ENCODE data around the gene WWOX. TPM values are rescaled to one million over a fixed set of nuclear protein-coding genes. Genes with fewer than 3 reads are reported as not detected.

Gene WWOX
- polyA plus RNA-seq, 1 donor (not counting 4 experiments of a cell fraction or from before 2014, with no cell fraction given): 5.1 TPM

DNA sequence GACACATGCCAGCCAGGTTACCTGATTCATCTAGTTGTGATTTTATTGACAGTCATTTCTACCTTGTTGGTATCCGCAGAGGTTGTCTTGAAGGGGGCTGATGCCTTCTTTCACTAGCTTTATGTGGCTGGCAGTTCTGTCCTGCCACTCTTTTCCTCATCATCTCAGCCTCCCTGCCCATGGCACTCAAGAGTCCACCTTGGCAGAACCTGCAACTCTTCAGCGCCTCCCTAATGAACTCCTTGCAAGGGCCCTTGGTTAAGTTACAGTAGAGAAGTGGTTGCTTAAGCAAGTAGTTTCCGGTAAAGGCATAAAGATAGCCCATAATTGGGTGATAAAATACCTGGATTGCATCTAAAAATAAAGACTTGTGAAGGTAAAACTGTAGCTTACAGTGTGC is 489.9 kb downstream of the WWOX start:
- DNase-seq (ENCODE audit: low read depth, low spot score): no peak
- FAIRE-seq: no peak
- Histone ChIP-seq H3K4me2 (ENCODE audit: control insufficient read depth, extremely low read depth, insufficient read depth, low read depth, low read length) (no peak overlapping the region), H3K36me3 (ENCODE audit: control insufficient read depth in 2 of 2, extremely low read depth in 1 of 2, insufficient read depth in 2 of 2, low read length in 2 of 2) (no peaks in the 10 kb centered on the region), H3K4me3 (ENCODE audit: control insufficient read depth in 2 of 3, extremely low read depth in 1 of 3, insufficient read depth in 2 of 3, low read depth in 1 of 3, low read length in 3 of 3) (no peak overlapping the region), H3K9me3 (ENCODE audit: control insufficient read depth, low read depth, low read length) (no peaks in the 10 kb centered on the region), H3K4me1 (ENCODE audit: control insufficient read depth, extremely low read depth, insufficient read depth, low read length) (no peaks in the 10 kb centered on the region), H3K27me3 (ENCODE audit: control insufficient read depth, extremely low read depth, insufficient read depth, low read length) (peaks cover 5% of the 10 kb centered on the region), H3K9ac (ENCODE audit: control insufficient read depth, extremely low read depth, insufficient read depth, low read length) (no peak overlapping the region), H2AFZ (ENCODE audit: control insufficient read depth, low read length) (no peak overlapping the region), H3K27ac (ENCODE audit: control insufficient read depth, insufficient read depth, low read length) (no peak overlapping the region), H3K79me2 (ENCODE audit: control insufficient read depth, insufficient read depth, low read length) (no peaks in the 10 kb centered on the region), H3K9me1 (ENCODE audit: control insufficient read depth, extremely low read depth, insufficient read depth, low read length) (no peaks in the 10 kb centered on the region), H4K20me1 (ENCODE audit: control insufficient read depth, extremely low read depth, insufficient read depth, low read length) (no peaks in the 10 kb centered on the region)
- TF ChIP-seq, protein P1, sequence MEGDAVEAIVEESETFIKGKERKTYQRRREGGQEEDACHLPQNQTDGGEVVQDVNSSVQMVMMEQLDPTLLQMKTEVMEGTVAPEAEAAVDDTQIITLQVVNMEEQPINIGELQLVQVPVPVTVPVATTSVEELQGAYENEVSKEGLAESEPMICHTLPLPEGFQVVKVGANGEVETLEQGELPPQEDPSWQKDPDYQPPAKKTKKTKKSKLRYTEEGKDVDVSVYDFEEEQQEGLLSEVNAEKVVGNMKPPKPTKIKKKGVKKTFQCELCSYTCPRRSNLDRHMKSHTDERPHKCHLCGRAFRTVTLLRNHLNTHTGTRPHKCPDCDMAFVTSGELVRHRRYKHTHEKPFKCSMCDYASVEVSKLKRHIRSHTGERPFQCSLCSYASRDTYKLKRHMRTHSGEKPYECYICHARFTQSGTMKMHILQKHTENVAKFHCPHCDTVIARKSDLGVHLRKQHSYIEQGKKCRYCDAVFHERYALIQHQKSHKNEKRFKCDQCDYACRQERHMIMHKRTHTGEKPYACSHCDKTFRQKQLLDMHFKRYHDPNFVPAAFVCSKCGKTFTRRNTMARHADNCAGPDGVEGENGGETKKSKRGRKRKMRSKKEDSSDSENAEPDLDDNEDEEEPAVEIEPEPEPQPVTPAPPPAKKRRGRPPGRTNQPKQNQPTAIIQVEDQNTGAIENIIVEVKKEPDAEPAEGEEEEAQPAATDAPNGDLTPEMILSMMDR (optimal IDR thresholded peaks at IDR 0.05 in 1 of 3, IDR thresholded peaks at IDR 0.05 in 1 of 3, conservative IDR thresholded peaks at IDR 0.05 in 1 of 3; ENCODE audit: extremely low read depth in 1 of 3, insufficient read depth in 2 of 3, low read length in 3 of 3): no peak
- no peak for TF ChIP-seq EZH2 (IDR thresholded peaks at IDR 0.05; ENCODE audit: low read length)
- dilution Hi-C loops (cut with MboI; ENCODE audit: extremely low pct_ligation_motif_present, low sequenced_read_pairs): no loop called here

DNA sequence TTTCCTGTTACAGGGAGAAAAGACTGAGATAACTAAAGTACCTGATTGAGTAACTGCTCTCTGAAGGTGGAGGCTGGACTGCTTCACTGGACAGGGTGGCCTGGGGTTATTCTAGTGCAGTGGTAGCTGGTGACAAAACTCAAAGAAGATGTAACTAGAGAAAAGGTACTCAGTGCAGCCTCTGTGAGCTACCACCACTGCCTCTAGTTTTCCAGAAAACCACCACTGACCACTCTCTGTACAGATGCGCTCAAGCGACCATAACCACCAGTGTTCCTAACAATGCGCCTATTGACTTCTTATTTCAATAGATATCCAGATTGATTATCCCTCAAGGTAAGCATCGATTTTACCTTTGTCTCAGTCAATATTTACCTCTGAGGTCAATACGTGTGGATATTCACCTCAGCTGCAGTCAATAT is 492.2 kb downstream of the WWOX start:
- Histone ChIP-seq H3K79me2 (ENCODE audit: control insufficient read depth, insufficient read depth, low read length) (no peaks in the 10 kb centered on the region), H3K9me3 (ENCODE audit: control insufficient read depth, low read depth, low read length) (no peaks in the 10 kb centered on the region), H3K36me3 (ENCODE audit: control insufficient read depth in 2 of 2, extremely low read depth in 1 of 2, insufficient read depth in 2 of 2, low read length in 2 of 2) (no peaks in the 10 kb centered on the region), H2AFZ (ENCODE audit: control insufficient read depth, low read length) (no peak overlapping the region), H3K9me1 (ENCODE audit: control insufficient read depth, extremely low read depth, insufficient read depth, low read length) (no peaks in the 10 kb centered on the region), H3K27me3 (ENCODE audit: control insufficient read depth, extremely low read depth, insufficient read depth, low read length) (peaks cover 5% of the 10 kb centered on the region), H3K4me3 (ENCODE audit: control insufficient read depth in 2 of 3, extremely low read depth in 1 of 3, insufficient read depth in 2 of 3, low read depth in 1 of 3, low read length in 3 of 3) (no peak overlapping the region), H3K4me1 (ENCODE audit: control insufficient read depth, extremely low read depth, insufficient read depth, low read length) (no peaks in the 10 kb centered on the region), H3K27ac (ENCODE audit: control insufficient read depth, insufficient read depth, low read length) (no peak overlapping the region), H3K9ac (ENCODE audit: control insufficient read depth, extremely low read depth, insufficient read depth, low read length) (no peak overlapping the region), H3K4me2 (ENCODE audit: control insufficient read depth, extremely low read depth, insufficient read depth, low read depth, low read length) (no peak overlapping the region), H4K20me1 (ENCODE audit: control insufficient read depth, extremely low read depth, insufficient read depth, low read length) (no peaks in the 10 kb centered on the region)
- TF ChIP-seq EZH2 (IDR thresholded peaks at IDR 0.05; ENCODE audit: low read length): no peak
- TF ChIP-seq, protein P1 (optimal IDR thresholded peaks at IDR 0.05 in 1 of 3, IDR thresholded peaks at IDR 0.05 in 1 of 3, conservative IDR thresholded peaks at IDR 0.05 in 1 of 3; ENCODE audit: extremely low read depth in 1 of 3, insufficient read depth in 2 of 3, low read length in 3 of 3): no peak
- dilution Hi-C loops (cut with MboI; ENCODE audit: extremely low pct_ligation_motif_present, low sequenced_read_pairs): no loop called here
- FAIRE-seq: no peak
- DNase-seq (ENCODE audit: low read depth, low spot score): no peak

Data from keratinocyte (primary cell).